ENCODE data around the gene THAP3. TPM values are rescaled to one million over a fixed set of nuclear protein-coding genes. Genes with fewer than 3 reads are reported as not detected.

THAP3 gene
- total and polyA plus RNA-seq, 9 of the 15 experiments (the other 6 are each of a cell fraction or from before 2014, with no cell fraction given) = 1.9 to 31.2 (median 18.2) TPM

GRCh38 chr1:6580119-6580592 lies 44.5 kb upstream of the THAP3 start (continued):
- TF ChIP-seq ZNF274 (IDR thresholded peaks at IDR 0.05; ENCODE audit: borderline replicate concordance, low read depth, low read length) (no peak), U2AF1 (optimal IDR thresholded peaks at IDR 0.05; ENCODE audit: low read depth, low read length) (no peak), TCF15 (CRISPR knock-in tag; IDR thresholded peaks at IDR 0.05) (0 out of 2 replicates have a peak, but pooled peaks have one; percentile 36), HDGF (IDR thresholded peaks at IDR 0.05) (no peak), PPARD (CRISPR knock-in tag; IDR thresholded peaks at IDR 0.05) (no peak), ZNF134 (CRISPR knock-in tag; conservative IDR thresholded peaks at IDR 0.05) (no peak), GMEB1 (CRISPR knock-in tag; IDR thresholded peaks at IDR 0.05) (no peak), NFRKB (IDR thresholded peaks at IDR 0.05; ENCODE audit: low read depth) (0 out of 2 replicates have a peak, but pooled peaks have one; percentile 39), SP2 (IDR thresholded peaks at IDR 0.05; ENCODE audit: extremely low read depth, low read depth, low read length, poor library complexity, severe bottlenecking) (no peak), KHSRP (IDR thresholded peaks at IDR 0.05) (no peak), ZNF511 (CRISPR knock-in tag; IDR thresholded peaks at IDR 0.05) (no peak; the same call in 1 of the 2 replicates), ZNF57 (CRISPR knock-in tag; IDR thresholded peaks at IDR 0.05) (no peak), SUPT5H (IDR thresholded peaks at IDR 0.05) (peak; percentile 22; the same call in 1 of the 2 replicates)
- TF ChIP-seq, protein P1, sequence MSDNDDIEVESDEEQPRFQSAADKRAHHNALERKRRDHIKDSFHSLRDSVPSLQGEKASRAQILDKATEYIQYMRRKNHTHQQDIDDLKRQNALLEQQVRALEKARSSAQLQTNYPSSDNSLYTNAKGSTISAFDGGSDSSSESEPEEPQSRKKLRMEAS (CRISPR knock-in tag; IDR thresholded peaks at IDR 0.05) = no peak
- TF ChIP-seq, protein P2, sequence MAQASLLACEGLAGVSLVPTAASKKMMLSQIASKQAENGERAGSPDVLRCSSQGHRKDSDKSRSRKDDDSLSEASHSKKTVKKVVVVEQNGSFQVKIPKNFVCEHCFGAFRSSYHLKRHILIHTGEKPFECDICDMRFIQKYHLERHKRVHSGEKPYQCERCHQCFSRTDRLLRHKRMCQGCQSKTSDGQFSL (CRISPR knock-in tag; IDR thresholded peaks at IDR 0.05) = peak; percentile 65; the same call in 1 of the 2 replicates
- TF ChIP-seq, protein P2 (tag; IDR thresholded peaks at IDR 0.05) = no peak
- TF ChIP-seq, protein P3, sequence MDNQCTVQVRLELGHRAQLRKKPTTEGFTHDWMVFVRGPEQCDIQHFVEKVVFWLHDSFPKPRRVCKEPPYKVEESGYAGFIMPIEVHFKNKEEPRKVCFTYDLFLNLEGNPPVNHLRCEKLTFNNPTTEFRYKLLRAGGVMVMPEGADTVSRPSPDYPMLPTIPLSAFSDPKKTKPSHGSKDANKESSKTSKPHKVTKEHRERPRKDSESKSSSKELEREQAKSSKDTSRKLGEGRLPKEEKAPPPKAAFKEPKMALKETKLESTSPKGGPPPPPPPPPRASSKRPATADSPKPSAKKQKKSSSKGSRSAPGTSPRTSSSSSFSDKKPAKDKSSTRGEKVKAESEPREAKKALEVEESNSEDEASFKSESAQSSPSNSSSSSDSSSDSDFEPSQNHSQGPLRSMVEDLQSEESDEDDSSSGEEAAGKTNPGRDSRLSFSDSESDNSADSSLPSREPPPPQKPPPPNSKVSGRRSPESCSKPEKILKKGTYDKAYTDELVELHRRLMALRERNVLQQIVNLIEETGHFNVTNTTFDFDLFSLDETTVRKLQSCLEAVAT (IDR thresholded peaks at IDR 0.05) = peak in 1 of 2 experiments; percentile 16; a peak in 1 of 4 replicates
- TF ChIP-seq, protein P4, sequence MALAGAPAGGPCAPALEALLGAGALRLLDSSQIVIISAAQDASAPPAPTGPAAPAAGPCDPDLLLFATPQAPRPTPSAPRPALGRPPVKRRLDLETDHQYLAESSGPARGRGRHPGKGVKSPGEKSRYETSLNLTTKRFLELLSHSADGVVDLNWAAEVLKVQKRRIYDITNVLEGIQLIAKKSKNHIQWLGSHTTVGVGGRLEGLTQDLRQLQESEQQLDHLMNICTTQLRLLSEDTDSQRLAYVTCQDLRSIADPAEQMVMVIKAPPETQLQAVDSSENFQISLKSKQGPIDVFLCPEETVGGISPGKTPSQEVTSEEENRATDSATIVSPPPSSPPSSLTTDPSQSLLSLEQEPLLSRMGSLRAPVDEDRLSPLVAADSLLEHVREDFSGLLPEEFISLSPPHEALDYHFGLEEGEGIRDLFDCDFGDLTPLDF (CRISPR knock-in tag; IDR thresholded peaks at IDR 0.05) = no peak
- TF ChIP-seq, protein P5, sequence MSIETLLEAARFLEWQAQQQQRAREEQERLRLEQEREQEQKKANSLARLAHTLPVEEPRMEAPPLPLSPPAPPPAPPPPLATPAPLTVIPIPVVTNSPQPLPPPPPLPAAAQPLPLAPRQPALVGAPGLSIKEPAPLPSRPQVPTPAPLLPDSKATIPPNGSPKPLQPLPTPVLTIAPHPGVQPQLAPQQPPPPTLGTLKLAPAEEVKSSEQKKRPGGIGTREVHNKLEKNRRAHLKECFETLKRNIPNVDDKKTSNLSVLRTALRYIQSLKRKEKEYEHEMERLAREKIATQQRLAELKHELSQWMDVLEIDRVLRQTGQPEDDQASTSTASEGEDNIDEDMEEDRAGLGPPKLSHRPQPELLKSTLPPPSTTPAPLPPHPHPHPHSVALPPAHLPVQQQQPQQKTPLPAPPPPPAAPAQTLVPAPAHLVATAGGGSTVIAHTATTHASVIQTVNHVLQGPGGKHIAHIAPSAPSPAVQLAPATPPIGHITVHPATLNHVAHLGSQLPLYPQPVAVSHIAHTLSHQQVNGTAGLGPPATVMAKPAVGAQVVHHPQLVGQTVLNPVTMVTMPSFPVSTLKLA (conservative IDR thresholded peaks at IDR 0.05) = peak; percentile 20; a peak in 3 of 4 replicates

Data from K562 (cell line).